CD4-positive, CD25-positive, alpha-beta regulatory T cell (primary cell): ENCODE data around the gene ARID3A. TPM values are rescaled to one million over a fixed set of nuclear protein-coding genes. Genes with fewer than 3 reads are reported as not detected.

ENCODE experiments used
- ATAC-seq, 2 donors: fragments of 150-1000 bp; cut with Tn5 transposase; one replicate each; pipeline ENCODE4 v1.10.0; 2021; ENCODE audit warnings: low read depth in 2 of 2, moderate number of reproducible peaks in 2 of 2, moderate library complexity in 1 of 2
- DNase-seq, 3 donors: peaks; one replicate each; pipeline versions ENCODE4 v3.0.0 to v3.0.0-alpha.2; 2012 to 2022; ENCODE audit warnings: mixed read lengths in 1 of 3
- H3K27ac ChIP-seq: one replicate; pipeline ENCODE4 v1.7.0; 2013; ENCODE audit warnings: mild to moderate bottlenecking, low read length; ENCODE audit not compliant: insufficient read depth, poor library complexity, severe bottlenecking
- H3K27me3 ChIP-seq: one replicate; pipeline ENCODE4 v1.7.0; 2013; ENCODE audit warnings: low read length; ENCODE audit not compliant: control insufficient read depth, insufficient read depth
- H3K36me3 ChIP-seq: one replicate; pipeline ENCODE4 v1.7.0; 2013; ENCODE audit warnings: mild to moderate bottlenecking, low read length, moderate library complexity; ENCODE audit not compliant: control insufficient read depth, insufficient read depth
- H3K4me1 ChIP-seq: 2 replicates; pipeline ENCODE4 v1.7.0; 2013; ENCODE audit warnings: mild to moderate bottlenecking, low read length; ENCODE audit not compliant: insufficient read depth, control insufficient read depth, poor library complexity, severe bottlenecking
- H3K4me3 ChIP-seq: one replicate; pipeline ENCODE4 v1.7.0; 2013; ENCODE audit warnings: low read depth, mild to moderate bottlenecking, low read length, moderate library complexity
- H3K9me3 ChIP-seq, 2 experiments: 1 replicate in 1 of 2; 2 replicates in 1 of 2; pipeline ENCODE4 v1.7.0; 2013; ENCODE audit warnings: low read length in 2 of 2, mild to moderate bottlenecking in 1 of 2, moderate library complexity in 1 of 2; ENCODE audit not compliant: control insufficient read depth in 2 of 2
- H3K27ac Mint-ChIP-seq, 3 donors: one replicate each; pipeline ENCODE4 v1.8.0; 2020 to 2022; ENCODE audit warnings: mild to moderate bottlenecking in 3 of 3, mixed read lengths in 3 of 3, moderate library complexity in 2 of 3
- H3K27me3 Mint-ChIP-seq: one replicate; pipeline ENCODE4 v1.8.0; 2022; ENCODE audit warnings: mild to moderate bottlenecking, mixed read lengths
- H3K36me3 Mint-ChIP-seq: one replicate; pipeline ENCODE4 v1.8.0; 2020; ENCODE audit warnings: mixed read lengths
- H3K4me1 Mint-ChIP-seq, 4 donors: one replicate each; pipeline ENCODE4 v1.8.0; 2020 to 2022; ENCODE audit warnings: mixed read lengths in 4 of 4, mild to moderate bottlenecking in 1 of 4
- H3K4me3 Mint-ChIP-seq, 4 donors: one replicate each; pipeline ENCODE4 v1.8.0; 2020 to 2022; ENCODE audit warnings: mild to moderate bottlenecking in 4 of 4, mixed read lengths in 4 of 4, moderate library complexity in 3 of 4
- H3K9me3 Mint-ChIP-seq, 7 donors: one replicate each; pipeline ENCODE4 v1.8.0; 2020 to 2022; ENCODE audit warnings: mixed read lengths in 7 of 7, mild to moderate bottlenecking in 3 of 7, moderate library complexity in 2 of 7
- polyA plus RNA-seq, 4 donors: library from polyadenylated mRNA; unstranded; fragments of 300-500 nt; fragmentation: Illumina TruSeq; gene quantifications; one replicate each; pipeline ENCODE4 v1.2.3, GENCODE V29; 2021
- total RNA-seq: library from RNA; stranded (reverse); gene quantifications from one replicate; pipeline ENCODE4 v1.2.3, GENCODE V29; 2022

ARID3A gene
- total and polyA plus RNA-seq, 5 donors from 2014 or later: 0.63 to 14.4 (median 1.3) TPM

DNA sequence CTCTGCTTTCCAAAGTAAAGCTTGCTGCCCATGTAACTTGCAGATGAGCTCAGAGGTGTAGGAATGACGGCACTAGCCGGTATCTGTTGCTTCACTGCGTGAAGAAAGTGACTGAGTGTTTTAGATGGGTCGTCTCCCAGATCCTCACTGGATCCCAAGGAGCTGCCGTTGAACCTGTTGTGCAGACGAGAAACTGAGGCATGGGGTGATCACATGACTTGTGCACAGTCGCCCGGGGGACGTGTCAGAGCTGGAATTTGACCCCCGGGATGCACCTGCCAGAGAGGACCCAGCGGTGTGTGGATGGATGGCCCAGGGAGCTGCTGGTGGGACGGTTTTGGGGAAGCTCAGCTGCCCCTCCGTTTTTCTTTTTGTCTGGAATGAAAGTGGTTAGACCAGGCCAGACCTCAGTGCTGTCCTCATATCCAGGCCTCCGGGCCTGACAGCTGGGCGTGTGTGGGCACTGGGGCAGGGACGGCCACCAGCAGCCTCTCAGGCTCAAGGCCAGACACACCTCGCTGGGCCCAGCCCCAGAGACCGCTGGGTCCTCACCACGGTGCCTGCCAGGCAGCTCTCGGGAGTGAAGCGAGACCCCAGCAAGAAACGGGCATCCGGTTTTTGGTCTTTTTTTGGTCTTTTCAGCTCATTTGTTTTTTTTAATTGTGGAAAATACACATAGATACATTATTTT is 12.5 kb downstream of the ARID3A start:
- no peak for ATAC-seq
- no peaks in the 10 kb centered on the region for H3K27me3 Mint-ChIP-seq
- H3K27me3 ChIP-seq: no peaks in the 10 kb centered on the region
- H3K9me3 ChIP-seq: no peaks in the 10 kb centered on the region
- H3K4me3 Mint-ChIP-seq: peak overlapping the region in 2 of 4 donors; percentile 26 to 38
- H3K4me1 ChIP-seq: peaks cover 24% of the 10 kb centered on the region
- no peak overlapping the region for H3K27ac ChIP-seq
- no peak for DNase-seq
- H3K27ac Mint-ChIP-seq: no peak overlapping the region
- H3K4me3 ChIP-seq: no peak overlapping the region
- peaks cover 3% of the 10 kb centered on the region for H3K36me3 Mint-ChIP-seq
- H3K36me3 ChIP-seq: no peaks in the 10 kb centered on the region
- peaks cover 0 to 35% (median 18%) of the 10 kb centered on the region in 4 donors for H3K4me1 Mint-ChIP-seq
- peaks cover 0 to 3% (median 0%) of the 10 kb centered on the region in 7 donors for H3K9me3 Mint-ChIP-seq

- no peaks in the 10 kb centered on the region for H3K9me3 ChIP-seq
- no peaks in the 10 kb centered on the region for H3K27me3 ChIP-seq
- no peak for DNase-seq
- H3K27ac Mint-ChIP-seq: peak overlapping the region in 1 of 3 donors; percentile 87
- peaks cover 3% of the 10 kb centered on the region for H3K36me3 Mint-ChIP-seq
- peaks cover 0 to 3% (median 0%) of the 10 kb centered on the region in 7 donors for H3K9me3 Mint-ChIP-seq
- ATAC-seq: no peak
- H3K4me3 ChIP-seq: no peak overlapping the region
- peaks cover 0 to 35% (median 18%) of the 10 kb centered on the region in 4 donors for H3K4me1 Mint-ChIP-seq
- peaks cover 18% of the 10 kb centered on the region for H3K4me1 ChIP-seq
- H3K27me3 Mint-ChIP-seq: no peaks in the 10 kb centered on the region
- peak overlapping the region in 1 of 4 donors; percentile 13 for H3K4me3 Mint-ChIP-seq
- H3K27ac ChIP-seq: no peak overlapping the region
- no peaks in the 10 kb centered on the region for H3K36me3 ChIP-seq
These were observed 13.6 kb downstream of the ARID3A start for GRCh38 chr19:939439-939838.

DNA sequence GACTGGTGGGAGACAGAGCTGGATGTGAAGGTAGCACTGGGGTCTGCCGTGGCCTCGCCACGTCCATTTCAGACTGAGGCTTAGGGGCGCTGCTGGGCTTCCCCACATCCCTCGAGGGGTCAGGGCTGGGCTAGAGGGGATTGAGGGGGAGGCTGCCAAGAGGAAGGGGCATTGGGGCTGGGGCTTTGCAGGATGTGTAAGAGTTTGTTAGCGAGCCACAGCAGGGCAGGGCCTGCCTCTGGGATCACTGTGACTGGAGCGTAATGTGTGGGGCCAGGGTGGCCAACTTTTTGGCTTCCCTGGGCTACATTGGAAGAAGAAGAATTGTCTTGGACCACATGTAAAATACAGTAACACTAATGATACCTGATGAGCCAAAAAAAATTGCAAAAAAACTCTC is 14.1 kb downstream of the ARID3A start:
- Histone ChIP-seq H3K9me3 (no peaks in the 10 kb centered on the region), H3K36me3 (no peaks in the 10 kb centered on the region), H3K27me3 (no peaks in the 10 kb centered on the region), H3K27ac (peak overlapping the region; percentile 66), H3K4me3 (no peak overlapping the region), H3K4me1 (peaks cover 18% of the 10 kb centered on the region)
- peak overlapping the region; percentile 78 to 83 (median 80) for H3K4me3 Mint-ChIP-seq
- H3K27ac Mint-ChIP-seq: peak overlapping the region; percentile 76 to 100 (median 87)
- peaks cover 0 to 3% (median 0%) of the 10 kb centered on the region in 7 donors for H3K9me3 Mint-ChIP-seq
- DNase-seq (no peak), ATAC-seq (no peak)
- peaks cover 3% of the 10 kb centered on the region for H3K36me3 Mint-ChIP-seq
- no peaks in the 10 kb centered on the region for H3K27me3 Mint-ChIP-seq
- peaks cover 0 to 35% (median 18%) of the 10 kb centered on the region in 4 donors for H3K4me1 Mint-ChIP-seq

- Histone ChIP-seq H3K27me3 (no peaks in the 10 kb centered on the region), H3K4me3 (peak overlapping the region; percentile 53), H3K9me3 (no peaks in the 10 kb centered on the region), H3K27ac (peak overlapping the region; percentile 66), H3K4me1 (peaks cover 18% of the 10 kb centered on the region), H3K36me3 (no peaks in the 10 kb centered on the region)
- Mint-ChIP-seq H3K9me3 (peaks cover 0 to 3% (median 0%) of the 10 kb centered on the region in 7 donors), H3K36me3 (peaks cover 3% of the 10 kb centered on the region), H3K4me3 (peak overlapping the region; percentile 78 to 83 (median 81)), H3K4me1 (peaks cover 0 to 33% (median 19%) of the 10 kb centered on the region in 4 donors), H3K27me3 (no peaks in the 10 kb centered on the region), H3K27ac (peak overlapping the region; percentile 76 to 100 (median 87))
- DNase-seq (peak; percentile 64 to 73 (median 72)), ATAC-seq (peak; percentile 73 to 78)
These were observed 14.9 kb downstream of the ARID3A start for GRCh38 chr19:940591-941291.

- no peaks in the 10 kb centered on the region for H3K9me3 ChIP-seq
These were observed 15.7 kb downstream of the ARID3A start for GRCh38 chr19:941292-942132.

DNA sequence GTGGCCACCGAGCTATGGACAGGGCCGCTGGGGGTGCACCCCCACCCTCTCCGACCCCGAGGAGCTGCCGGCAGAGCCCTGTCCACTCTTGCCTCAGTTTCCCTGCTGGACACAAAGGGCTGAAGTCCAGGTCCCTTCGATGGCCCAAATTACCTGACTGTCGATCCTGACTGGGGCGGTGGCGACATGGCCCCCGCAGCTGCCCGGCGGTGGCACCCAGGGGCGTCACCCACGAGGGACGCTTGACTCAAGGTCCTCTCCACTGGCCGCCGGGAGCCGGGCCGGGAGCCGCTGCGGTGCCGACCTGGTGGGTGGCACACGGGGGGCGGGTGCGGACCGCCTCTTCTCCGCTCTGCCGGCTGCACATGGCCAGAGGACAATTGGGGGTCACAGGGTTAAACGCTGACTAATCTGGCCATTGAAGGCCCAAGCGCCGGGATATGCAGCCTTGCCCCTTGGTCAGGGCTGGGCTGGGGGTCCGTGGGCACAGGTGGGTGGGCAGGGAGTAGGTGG is 16.4 kb downstream of the ARID3A start:
- H3K4me3 Mint-ChIP-seq: no peak overlapping the region
- H3K27ac ChIP-seq: no peak overlapping the region
- DNase-seq: no peak
- H3K27me3 Mint-ChIP-seq: no peaks in the 10 kb centered on the region
- peaks cover 18% of the 10 kb centered on the region for H3K4me1 ChIP-seq
- H3K4me3 ChIP-seq: no peak overlapping the region
- H3K27me3 ChIP-seq: no peaks in the 10 kb centered on the region
- no peaks in the 10 kb centered on the region for H3K36me3 ChIP-seq
- H3K4me1 Mint-ChIP-seq: peaks cover 0 to 28% (median 18%) of the 10 kb centered on the region in 4 donors
- H3K27ac Mint-ChIP-seq: no peak overlapping the region
- peaks cover 3% of the 10 kb centered on the region for H3K36me3 Mint-ChIP-seq
- H3K9me3 Mint-ChIP-seq: peaks cover 0 to 3% (median 0%) of the 10 kb centered on the region in 7 donors
- no peaks in the 10 kb centered on the region for H3K9me3 ChIP-seq
- ATAC-seq: no peak

More at GRCh38 chr19:941292-942132, 15.7 kb downstream of the ARID3A start:
- Mint-ChIP-seq H3K27me3 (no peaks in the 10 kb centered on the region), H3K9me3 (peaks cover 0 to 3% (median 0%) of the 10 kb centered on the region in 7 donors), H3K4me1 (peaks cover 0 to 33% (median 19%) of the 10 kb centered on the region in 4 donors), H3K27ac (peak overlapping the region in 2 of 3 donors; percentile 32 to 70), H3K4me3 (peak overlapping the region; percentile 21 to 83 (median 78)), H3K36me3 (peaks cover 3% of the 10 kb centered on the region)
- DNase-seq: no peak
- peaks cover 18% of the 10 kb centered on the region for H3K4me1 ChIP-seq
- peak overlapping the region; percentile 66 for H3K27ac ChIP-seq
- ATAC-seq: no peak
- peak overlapping the region; percentile 53 for H3K4me3 ChIP-seq
- H3K27me3 ChIP-seq: no peaks in the 10 kb centered on the region
- H3K36me3 ChIP-seq: no peaks in the 10 kb centered on the region

- Mint-ChIP-seq H3K9me3 (peaks cover 0 to 1% (median 0%) of the 10 kb centered on the region in 7 donors), H3K27ac (peak overlapping the region in 1 of 3 donors; percentile 60), H3K4me3 (no peak overlapping the region), H3K4me1 (peaks cover 0 to 18% (median 14%) of the 10 kb centered on the region in 4 donors), H3K27me3 (no peaks in the 10 kb centered on the region), H3K36me3 (no peaks in the 10 kb centered on the region)
- H3K4me3 ChIP-seq: no peak overlapping the region
- no peaks in the 10 kb centered on the region for H3K27me3 ChIP-seq
- no peak overlapping the region for H3K27ac ChIP-seq
- DNase-seq (no peak), ATAC-seq (no peak)
- no peaks in the 10 kb centered on the region for H3K9me3 ChIP-seq
- peaks cover 18% of the 10 kb centered on the region for H3K4me1 ChIP-seq
- no peaks in the 10 kb centered on the region for H3K36me3 ChIP-seq
These were observed 17.8 kb downstream of the ARID3A start for GRCh38 chr19:943551-944170.
